ENCODE data around the gene RBM8A. TPM values are rescaled to one million over a fixed set of nuclear protein-coding genes. Genes with fewer than 3 reads are reported as not detected.

RBM8A gene
- total and polyA plus RNA-seq, 7 experiments from 2014 or later: 115 to 182 (median 140) TPM

DNA sequence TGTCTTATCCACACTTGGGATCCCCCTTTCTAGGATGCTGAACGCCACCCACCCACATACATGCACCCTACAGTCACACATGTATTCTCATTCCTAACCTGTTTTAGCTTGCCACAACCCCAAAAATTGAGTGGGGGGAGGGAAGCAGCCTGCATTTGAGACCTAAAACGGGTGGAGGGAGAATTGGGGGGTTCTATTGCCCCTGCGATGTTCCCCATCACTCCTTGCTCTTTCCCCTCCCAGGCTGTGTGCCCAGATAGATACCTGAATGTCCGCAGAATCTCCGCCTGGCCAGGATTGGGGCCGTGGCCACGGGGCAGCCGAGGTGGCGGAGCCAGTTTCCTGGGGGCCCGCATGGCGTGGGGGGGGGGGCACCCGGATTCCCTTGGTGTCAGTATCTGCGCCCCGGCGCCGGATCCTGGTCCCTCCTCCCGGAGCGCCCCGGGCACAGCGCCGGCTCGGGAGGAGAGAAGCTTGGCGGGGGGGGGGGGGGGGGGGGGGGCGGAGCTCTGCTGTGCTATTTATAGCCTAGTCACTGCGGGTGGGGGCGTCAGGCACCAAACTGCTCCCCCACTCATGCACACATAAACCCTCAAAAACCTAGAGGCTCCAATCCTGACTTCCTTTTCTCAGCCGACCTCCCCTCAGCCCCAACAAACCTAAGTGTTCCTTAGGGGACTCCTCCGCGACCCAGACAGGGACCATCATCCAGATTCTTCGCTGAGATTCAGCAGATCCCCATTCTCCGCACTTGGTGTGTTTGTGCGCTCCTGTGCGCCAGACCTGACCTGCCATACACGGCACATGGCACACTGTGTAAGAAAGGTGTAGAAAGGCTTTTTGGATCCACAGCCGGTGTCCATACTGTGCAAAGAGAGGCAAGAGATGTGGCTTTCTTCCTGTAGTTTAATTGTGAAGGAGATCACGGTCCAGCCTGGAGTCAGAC is 35.1 kb upstream of the RBM8A start:
- H3K9me3 Mint-ChIP-seq: peaks cover 0 to 4% (median 0%) of the 10 kb centered on the region in 11 donors
- peak overlapping the region; percentile 87 to 98 (median 92) for H3K27ac Mint-ChIP-seq
- POLR2A ChIA-PET: interaction anchor here (0.6 to 8.0 kb wide), 14 partner anchors 8 to 103 kb away, joined by 3 to 164 read pairs (median 6); partner anchors contain the start of genes PIAS3, RBM8A and TXNIP
- no peaks in the 10 kb centered on the region for H3K27me3 ChIP-seq (ENCODE audit: control insufficient read depth in 2 of 2, insufficient read depth in 2 of 2, low read length in 2 of 2)
- H3K36me3 ChIP-seq (ENCODE audit: control insufficient read depth in 2 of 3, insufficient read depth in 3 of 3, low read length in 3 of 3): no peaks in the 10 kb centered on the region
- peaks cover 0 to 4% (median 0%) of the 10 kb centered on the region in 5 donors for H3K27me3 Mint-ChIP-seq
- peak overlapping the region; percentile 88 to 99 (median 96) for H3K4me3 Mint-ChIP-seq
- ATAC-seq (no peak), DNase-seq (peak in 6 of 9 donors; percentile 16 to 52 (median 30))
- H3K4me1 ChIP-seq (ENCODE audit: control insufficient read depth in 2 of 2, insufficient read depth in 2 of 2, low read length in 2 of 2): peaks cover 23 to 41% of the 10 kb centered on the region in 2 donors
- intact Hi-C loops (cut with micrococcal nuclease): loop anchor here (1.0 to 5.0 kb wide), 4 partner anchors 17 to 35 kb away; partner anchors contain the start of genes RBM8A (in 1 of the 2) and TXNIP (in 1 of the 2)
- H3K4me3 ChIP-seq (ENCODE audit: low read length): peak overlapping the region; percentile 87
- CTCF ChIA-PET: interaction anchor here (0.6 to 6.2 kb wide), 7 partner anchors 10 to 228 kb away, joined by 3 to 56 read pairs (median 12); partner anchors contain the start of genes NUDT17 and RBM8A
- peak overlapping the region; percentile 84 for H3K27ac ChIP-seq (ENCODE audit: low read depth, low read length)
- peaks cover 0 to 4% (median 3%) of the 10 kb centered on the region in 5 donors for H3K36me3 Mint-ChIP-seq
- peaks cover 44 to 65% (median 58%) of the 10 kb centered on the region in 7 donors for H3K4me1 Mint-ChIP-seq
- no peaks in the 10 kb centered on the region for H3K9me3 ChIP-seq (ENCODE audit: control insufficient read depth in 2 of 3, low read length in 3 of 3)

DNA sequence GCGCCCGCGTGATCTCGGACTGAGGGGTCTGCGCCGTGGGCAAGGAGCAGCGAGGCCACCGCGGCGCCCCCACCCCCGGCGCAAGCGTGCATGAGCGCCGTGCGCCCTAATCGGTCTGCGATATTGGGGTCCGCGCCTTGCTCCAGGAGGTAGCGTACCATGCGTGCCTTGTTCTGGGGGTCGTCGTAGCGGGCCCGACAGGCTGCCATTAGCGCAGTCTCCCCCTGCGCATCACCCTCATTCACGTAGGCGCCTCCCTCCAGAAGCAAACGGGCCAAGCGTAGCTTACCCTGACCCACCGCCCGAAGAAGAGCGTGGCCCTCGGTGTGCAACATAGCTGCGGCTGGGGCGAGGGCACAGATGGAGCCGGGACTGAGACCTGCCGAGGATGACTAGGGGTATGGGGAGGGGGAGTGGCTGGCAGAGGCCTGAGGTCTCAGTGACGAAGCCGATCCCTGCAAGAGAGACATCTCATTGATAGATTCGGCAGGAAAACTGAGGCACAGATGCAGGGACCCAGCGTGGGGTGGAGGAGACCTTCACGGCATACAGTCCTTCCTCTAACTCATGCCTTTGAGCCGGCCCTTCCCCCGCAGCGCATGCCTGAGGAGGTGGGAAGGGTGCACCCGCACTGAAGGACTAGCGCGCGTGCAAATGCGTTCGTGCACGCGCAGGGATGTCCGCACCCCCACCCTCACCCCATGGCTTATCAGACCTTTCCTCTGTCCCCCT is 34.3 kb upstream of the RBM8A start:
- H3K27ac Mint-ChIP-seq: peak overlapping the region; percentile 59 to 95 (median 87)
- peak in 7 of 9 donors; percentile 22 to 68 (median 46) for DNase-seq
- Histone ChIP-seq H3K9me3 (ENCODE audit: control insufficient read depth in 2 of 3, low read length in 3 of 3) (no peaks in the 10 kb centered on the region), H3K27ac (ENCODE audit: low read depth, low read length) (peak overlapping the region; percentile 78), H3K4me3 (ENCODE audit: low read length) (peak overlapping the region; percentile 87), H3K36me3 (ENCODE audit: control insufficient read depth in 2 of 3, insufficient read depth in 3 of 3, low read length in 3 of 3) (no peaks in the 10 kb centered on the region), H3K27me3 (ENCODE audit: control insufficient read depth in 2 of 2, insufficient read depth in 2 of 2, low read length in 2 of 2) (no peaks in the 10 kb centered on the region), H3K4me1 (ENCODE audit: control insufficient read depth in 2 of 2, insufficient read depth in 2 of 2, low read length in 2 of 2) (peaks cover 25 to 44% of the 10 kb centered on the region in 2 donors)
- intact Hi-C loops (cut with micrococcal nuclease): loop anchor here (1.0 to 5.0 kb wide), 4 partner anchors 18 to 36 kb away; partner anchors contain the start of genes RBM8A (in 1 of the 2) and TXNIP (in 1 of the 2)
- ChIA-PET CTCF (interaction anchor here (3.9 to 6.0 kb wide), 2 partner anchors 34 to 116 kb away, joined by 21 to 29 read pairs; partner anchors contain the start of genes NUDT17 and RBM8A), POLR2A (interaction anchor here (0.6 to 8.0 kb wide), 14 partner anchors 8 to 103 kb away, joined by 3 to 164 read pairs (median 5); partner anchors contain the start of genes PIAS3, RBM8A and TXNIP)
- H3K4me3 Mint-ChIP-seq: peak overlapping the region; percentile 88 to 99 (median 94)
- peaks cover 0 to 1% (median 0%) of the 10 kb centered on the region in 11 donors for H3K9me3 Mint-ChIP-seq
- peaks cover 0 to 4% (median 0%) of the 10 kb centered on the region in 5 donors for H3K27me3 Mint-ChIP-seq
- H3K4me1 Mint-ChIP-seq: peaks cover 50 to 64% (median 61%) of the 10 kb centered on the region in 7 donors
- H3K36me3 Mint-ChIP-seq: no peaks in the 10 kb centered on the region
- no peak for ATAC-seq

GRCh38 chr1:145961109-145961424 is 33.8 kb upstream of the RBM8A start:
- no peaks in the 10 kb centered on the region for H3K9me3 ChIP-seq (ENCODE audit: control insufficient read depth in 2 of 3, low read length in 3 of 3)
- peak overlapping the region; percentile 87 for H3K4me3 ChIP-seq (ENCODE audit: low read length)
- ATAC-seq (no peak), DNase-seq (no peak)
- Mint-ChIP-seq H3K4me1 (peaks cover 53 to 67% (median 66%) of the 10 kb centered on the region in 7 donors), H3K27me3 (peaks cover 0 to 4% (median 0%) of the 10 kb centered on the region in 5 donors), H3K9me3 (peaks cover 0 to 1% (median 0%) of the 10 kb centered on the region in 11 donors), H3K36me3 (no peaks in the 10 kb centered on the region), H3K4me3 (peak overlapping the region; percentile 88 to 99 (median 94)), H3K27ac (peak overlapping the region in 8 of 9 donors; percentile 25 to 92 (median 86))
- H3K27me3 ChIP-seq (ENCODE audit: control insufficient read depth in 2 of 2, insufficient read depth in 2 of 2, low read length in 2 of 2): no peaks in the 10 kb centered on the region
- CTCF ChIA-PET: no interaction called here
- H3K4me1 ChIP-seq (ENCODE audit: control insufficient read depth in 2 of 2, insufficient read depth in 2 of 2, low read length in 2 of 2): peaks cover 30 to 49% of the 10 kb centered on the region in 2 donors
- POLR2A ChIA-PET: interaction anchor here (0.6 to 8.0 kb wide), 6 partner anchors 18 to 89 kb away, joined by 3 to 164 read pairs (median 47); partner anchors contain the start of genes RBM8A and TXNIP
- intact Hi-C loops (cut with micrococcal nuclease): loop anchor here in 1 of 2 donors (5.0 kb wide), 1 partner anchor 36 kb away; the partner anchor contains the start of gene TXNIP
- peak overlapping the region; percentile 78 for H3K27ac ChIP-seq (ENCODE audit: low read depth, low read length)
- H3K36me3 ChIP-seq (ENCODE audit: control insufficient read depth in 2 of 3, insufficient read depth in 3 of 3, low read length in 3 of 3): no peaks in the 10 kb centered on the region

GRCh38 chr1:145960468-145961108 is 33.3 kb upstream of the RBM8A start:
- Mint-ChIP-seq H3K4me1 (peaks cover 58 to 71% (median 69%) of the 10 kb centered on the region in 7 donors), H3K27ac (peak overlapping the region in 8 of 9 donors; percentile 25 to 92 (median 86)), H3K9me3 (peaks cover 0 to 1% (median 0%) of the 10 kb centered on the region in 11 donors), H3K27me3 (peaks cover 0 to 4% (median 0%) of the 10 kb centered on the region in 5 donors), H3K4me3 (peak overlapping the region; percentile 88 to 99 (median 94)), H3K36me3 (no peaks in the 10 kb centered on the region)
- Histone ChIP-seq H3K27me3 (ENCODE audit: control insufficient read depth in 2 of 2, insufficient read depth in 2 of 2, low read length in 2 of 2) (no peaks in the 10 kb centered on the region), H3K4me3 (ENCODE audit: low read length) (peak overlapping the region; percentile 87), H3K9me3 (ENCODE audit: control insufficient read depth in 2 of 3, low read length in 3 of 3) (no peaks in the 10 kb centered on the region), H3K36me3 (ENCODE audit: control insufficient read depth in 2 of 3, insufficient read depth in 3 of 3, low read length in 3 of 3) (no peaks in the 10 kb centered on the region), H3K27ac (ENCODE audit: low read depth, low read length) (peak overlapping the region; percentile 78), H3K4me1 (ENCODE audit: control insufficient read depth in 2 of 2, insufficient read depth in 2 of 2, low read length in 2 of 2) (peaks cover 35 to 52% of the 10 kb centered on the region in 2 donors)
- POLR2A ChIA-PET: interaction anchor here (6.0 kb wide), 1 partner anchor 33 kb away, joined by 122 read pairs; the partner anchor contains the start of gene RBM8A
- CTCF ChIA-PET: interaction anchor here (0.7 kb wide), 1 partner anchor 16 kb away, joined by 3 read pairs; no protein-coding TSS in a partner anchor
- DNase-seq (peak in 8 of 9 donors; percentile 25 to 59 (median 40)), ATAC-seq (no peak)
- intact Hi-C loops (cut with micrococcal nuclease): loop anchor here in 1 of 2 donors (5.0 kb wide), 1 partner anchor 37 kb away; the partner anchor contains the start of gene TXNIP

GRCh38 chr1:145959957-145960467 is 32.7 kb upstream of the RBM8A start:
- intact Hi-C loops (cut with micrococcal nuclease): loop anchor here in 1 of 2 donors (5.0 kb wide), 1 partner anchor 37 kb away; the partner anchor contains the start of gene TXNIP
- peaks cover 0 to 4% (median 0%) of the 10 kb centered on the region in 5 donors for H3K36me3 Mint-ChIP-seq
- peak overlapping the region in 8 of 9 donors; percentile 33 to 92 (median 90) for H3K27ac Mint-ChIP-seq
- peaks cover 58 to 71% (median 69%) of the 10 kb centered on the region in 7 donors for H3K4me1 Mint-ChIP-seq
- POLR2A ChIA-PET: interaction anchor here (1.0 to 6.0 kb wide), 8 partner anchors 19 to 101 kb away, joined by 3 to 137 read pairs (median 32); partner anchors contain the start of genes PIAS3, RBM8A and TXNIP
- peak in 1 of 9 donors; percentile 5 for DNase-seq
- no peaks in the 10 kb centered on the region for H3K27me3 ChIP-seq (ENCODE audit: control insufficient read depth in 2 of 2, insufficient read depth in 2 of 2, low read length in 2 of 2)
- ATAC-seq: no peak
- peaks cover 0 to 4% (median 0%) of the 10 kb centered on the region in 5 donors for H3K27me3 Mint-ChIP-seq
- peak overlapping the region; percentile 87 for H3K4me3 ChIP-seq (ENCODE audit: low read length)
- H3K9me3 Mint-ChIP-seq: peaks cover 0 to 1% (median 0%) of the 10 kb centered on the region in 11 donors
- peak overlapping the region; percentile 78 for H3K27ac ChIP-seq (ENCODE audit: low read depth, low read length)
- CTCF ChIA-PET: interaction anchor here (0.6 to 0.7 kb wide), 2 partner anchors 16 to 30 kb away, joined by 3 read pairs; no protein-coding TSS in a partner anchor
- peaks cover 41 to 53% of the 10 kb centered on the region in 2 donors for H3K4me1 ChIP-seq (ENCODE audit: control insufficient read depth in 2 of 2, insufficient read depth in 2 of 2, low read length in 2 of 2)
- H3K36me3 ChIP-seq (ENCODE audit: control insufficient read depth in 2 of 3, insufficient read depth in 3 of 3, low read length in 3 of 3): no peaks in the 10 kb centered on the region
- H3K9me3 ChIP-seq (ENCODE audit: control insufficient read depth in 2 of 3, low read length in 3 of 3): no peaks in the 10 kb centered on the region
- H3K4me3 Mint-ChIP-seq: peak overlapping the region; percentile 20 to 99 (median 91)

Data from naive thymus-derived CD4-positive, alpha-beta T cell (primary cell).